ENCODE results near the gene CACNA1I. TPM values are rescaled to one million over a fixed set of nuclear protein-coding genes. Genes with fewer than 3 reads are reported as not detected.

The CACNA1I gene
- total and polyA plus RNA-seq, 5 donors from 2014 or later: 0.06 to 10.6 (median 0.32) TPM

DNA sequence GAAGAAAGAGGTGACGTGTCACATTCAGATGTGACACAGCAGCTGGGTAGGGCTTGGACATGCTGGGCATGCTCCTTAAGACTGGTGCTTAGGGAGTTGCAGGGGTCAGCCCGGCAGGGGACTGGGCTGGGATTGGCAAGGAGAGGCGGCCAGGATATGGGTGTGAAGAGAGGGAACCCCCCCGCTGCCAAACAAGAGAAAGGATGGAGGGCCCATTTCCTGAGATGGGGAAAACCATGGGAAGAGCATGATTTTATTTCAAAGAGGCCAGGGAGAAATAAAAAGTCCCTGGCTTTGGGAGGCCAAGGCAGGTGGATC is 44.9 kb upstream of the CACNA1I start:
- ATAC-seq (ENCODE audit: low read depth in 2 of 2) (no peak), DNase-seq (no peak)
- Mint-ChIP-seq H3K9me3 (peaks cover 0 to 7% (median 0%) of the 10 kb centered on the region in 7 donors), H3K4me1 (peaks cover 6 to 88% (median 55%) of the 10 kb centered on the region in 4 donors), H3K27ac (peak overlapping the region; percentile 58 to 72 (median 72)), H3K4me3 (peak overlapping the region; percentile 48 to 64 (median 59)), H3K27me3 (no peaks in the 10 kb centered on the region), H3K36me3 (peaks cover 21% of the 10 kb centered on the region)
- peaks cover 45% of the 10 kb centered on the region for H3K36me3 ChIP-seq (ENCODE audit: control insufficient read depth, insufficient read depth, low read length)
- no peaks in the 10 kb centered on the region for H3K9me3 ChIP-seq (ENCODE audit: control insufficient read depth in 2 of 2, low read length in 2 of 2)
- no peak overlapping the region for H3K27ac ChIP-seq (ENCODE audit: insufficient read depth, low read length, poor library complexity, severe bottlenecking)
- no peak overlapping the region for H3K4me3 ChIP-seq (ENCODE audit: low read depth, low read length)
- no peaks in the 10 kb centered on the region for H3K27me3 ChIP-seq (ENCODE audit: control insufficient read depth, insufficient read depth, low read length)
- H3K4me1 ChIP-seq (ENCODE audit: control insufficient read depth, insufficient read depth, low read length, poor library complexity, severe bottlenecking): peaks cover 82% of the 10 kb centered on the region

- Mint-ChIP-seq H3K9me3 (peaks cover 0 to 5% (median 0%) of the 10 kb centered on the region in 7 donors), H3K4me3 (peak overlapping the region in 1 of 4 donors; percentile 45), H3K4me1 (peaks cover 6 to 92% (median 59%) of the 10 kb centered on the region in 4 donors), H3K27ac (peak overlapping the region; percentile 72 to 86 (median 85)), H3K36me3 (peaks cover 20% of the 10 kb centered on the region), H3K27me3 (no peaks in the 10 kb centered on the region)
- H3K9me3 ChIP-seq (ENCODE audit: control insufficient read depth in 2 of 2, low read length in 2 of 2): no peaks in the 10 kb centered on the region
- peaks cover 85% of the 10 kb centered on the region for H3K4me1 ChIP-seq (ENCODE audit: control insufficient read depth, insufficient read depth, low read length, poor library complexity, severe bottlenecking)
- H3K4me3 ChIP-seq (ENCODE audit: low read depth, low read length): no peak overlapping the region
- peak overlapping the region; percentile 38 for H3K27ac ChIP-seq (ENCODE audit: insufficient read depth, low read length, poor library complexity, severe bottlenecking)
- DNase-seq: peak in 1 of 3 donors; percentile 64
- H3K27me3 ChIP-seq (ENCODE audit: control insufficient read depth, insufficient read depth, low read length): no peaks in the 10 kb centered on the region
- H3K36me3 ChIP-seq (ENCODE audit: control insufficient read depth, insufficient read depth, low read length): peaks cover 40% of the 10 kb centered on the region
- peak; percentile 8 to 9 for ATAC-seq (ENCODE audit: low read depth in 2 of 2)
These were observed 43.8 kb upstream of the CACNA1I start for GRCh38 chr22:39526736-39527171.

- DNase-seq (no peak), ATAC-seq (ENCODE audit: low read depth in 2 of 2) (no peak)
- Mint-ChIP-seq H3K9me3 (peaks cover 0 to 2% (median 0%) of the 10 kb centered on the region in 7 donors), H3K4me1 (peaks cover 1 to 90% (median 57%) of the 10 kb centered on the region in 4 donors), H3K27me3 (peaks cover 1% of the 10 kb centered on the region), H3K36me3 (peaks cover 16% of the 10 kb centered on the region), H3K4me3 (peak overlapping the region in 3 of 4 donors; percentile 1 to 45 (median 28)), H3K27ac (peak overlapping the region; percentile 85 to 95 (median 86))
- Histone ChIP-seq H3K9me3 (ENCODE audit: control insufficient read depth in 2 of 2, low read length in 2 of 2) (no peaks in the 10 kb centered on the region), H3K36me3 (ENCODE audit: control insufficient read depth, insufficient read depth, low read length) (peaks cover 34% of the 10 kb centered on the region), H3K4me3 (ENCODE audit: low read depth, low read length) (no peak overlapping the region), H3K27me3 (ENCODE audit: control insufficient read depth, insufficient read depth, low read length) (no peaks in the 10 kb centered on the region), H3K4me1 (ENCODE audit: control insufficient read depth, insufficient read depth, low read length, poor library complexity, severe bottlenecking) (peaks cover 83% of the 10 kb centered on the region), H3K27ac (ENCODE audit: insufficient read depth, low read length, poor library complexity, severe bottlenecking) (no peak overlapping the region)
These were observed 43.0 kb upstream of the CACNA1I start for GRCh38 chr22:39527481-39527961.

- H3K27me3 Mint-ChIP-seq: peaks cover 5% of the 10 kb centered on the region
- Histone ChIP-seq H3K27ac (ENCODE audit: insufficient read depth, low read length, poor library complexity, severe bottlenecking) (no peak overlapping the region), H3K9me3 (ENCODE audit: control insufficient read depth in 2 of 2, low read length in 2 of 2) (no peaks in the 10 kb centered on the region), H3K4me3 (ENCODE audit: low read depth, low read length) (no peak overlapping the region), H3K4me1 (ENCODE audit: control insufficient read depth, insufficient read depth, low read length, poor library complexity, severe bottlenecking) (peaks cover 79% of the 10 kb centered on the region), H3K36me3 (ENCODE audit: control insufficient read depth, insufficient read depth, low read length) (peaks cover 28% of the 10 kb centered on the region), H3K27me3 (ENCODE audit: control insufficient read depth, insufficient read depth, low read length) (no peaks in the 10 kb centered on the region)
- DNase-seq (no peak), ATAC-seq (ENCODE audit: low read depth in 2 of 2) (no peak)
- peaks cover 0 to 2% (median 0%) of the 10 kb centered on the region in 7 donors for H3K9me3 Mint-ChIP-seq
- H3K4me3 Mint-ChIP-seq: peak overlapping the region; percentile 15 to 68 (median 36)
- H3K27ac Mint-ChIP-seq: peak overlapping the region in 1 of 3 donors; percentile 55
- H3K4me1 Mint-ChIP-seq: peaks cover 0 to 88% (median 54%) of the 10 kb centered on the region in 4 donors
- H3K36me3 Mint-ChIP-seq: peaks cover 13% of the 10 kb centered on the region
These were observed 42.4 kb upstream of the CACNA1I start for GRCh38 chr22:39528080-39528661.

GRCh38 chr22:39528681-39529486 is 41.7 kb upstream of the CACNA1I start:
- peaks cover 24% of the 10 kb centered on the region for H3K36me3 ChIP-seq (ENCODE audit: control insufficient read depth, insufficient read depth, low read length)
- H3K9me3 ChIP-seq (ENCODE audit: control insufficient read depth in 2 of 2, low read length in 2 of 2): no peaks in the 10 kb centered on the region
- DNase-seq (peak; percentile 87 to 97 (median 93)), ATAC-seq (ENCODE audit: low read depth in 2 of 2) (peak; percentile 53 to 54)
- H3K4me1 ChIP-seq (ENCODE audit: control insufficient read depth, insufficient read depth, low read length, poor library complexity, severe bottlenecking): peaks cover 72% of the 10 kb centered on the region
- peak overlapping the region; percentile 32 to 83 (median 78) for H3K27ac Mint-ChIP-seq
- H3K27ac ChIP-seq (ENCODE audit: insufficient read depth, low read length, poor library complexity, severe bottlenecking): peak overlapping the region; percentile 55
- H3K4me3 Mint-ChIP-seq: peak overlapping the region; percentile 74 to 89 (median 86)
- peaks cover 7% of the 10 kb centered on the region for H3K27me3 Mint-ChIP-seq
- H3K9me3 Mint-ChIP-seq: peaks cover 0 to 2% (median 0%) of the 10 kb centered on the region in 7 donors
- H3K36me3 Mint-ChIP-seq: peaks cover 13% of the 10 kb centered on the region
- peaks cover 0 to 84% (median 51%) of the 10 kb centered on the region in 4 donors for H3K4me1 Mint-ChIP-seq
- H3K27me3 ChIP-seq (ENCODE audit: control insufficient read depth, insufficient read depth, low read length): no peaks in the 10 kb centered on the region
- peak overlapping the region; percentile 62 for H3K4me3 ChIP-seq (ENCODE audit: low read depth, low read length)

- DNase-seq (no peak), ATAC-seq (ENCODE audit: low read depth in 2 of 2) (no peak)
- Mint-ChIP-seq H3K27ac (peak overlapping the region in 1 of 3 donors; percentile 32), H3K9me3 (peaks cover 0 to 2% (median 0%) of the 10 kb centered on the region in 7 donors), H3K4me1 (peaks cover 0 to 82% (median 48%) of the 10 kb centered on the region in 4 donors), H3K4me3 (peak overlapping the region; percentile 74 to 89 (median 86)), H3K36me3 (peaks cover 13% of the 10 kb centered on the region), H3K27me3 (peaks cover 9% of the 10 kb centered on the region)
- Histone ChIP-seq H3K36me3 (ENCODE audit: control insufficient read depth, insufficient read depth, low read length) (peaks cover 18% of the 10 kb centered on the region), H3K27ac (ENCODE audit: insufficient read depth, low read length, poor library complexity, severe bottlenecking) (peak overlapping the region; percentile 55), H3K27me3 (ENCODE audit: control insufficient read depth, insufficient read depth, low read length) (no peaks in the 10 kb centered on the region), H3K4me3 (ENCODE audit: low read depth, low read length) (no peak overlapping the region), H3K4me1 (ENCODE audit: control insufficient read depth, insufficient read depth, low read length, poor library complexity, severe bottlenecking) (peaks cover 66% of the 10 kb centered on the region), H3K9me3 (ENCODE audit: control insufficient read depth in 2 of 2, low read length in 2 of 2) (no peaks in the 10 kb centered on the region)
These were observed 41.1 kb upstream of the CACNA1I start for GRCh38 chr22:39529487-39529851.

GRCh38 chr22:39530116-39530515 is 40.4 kb upstream of the CACNA1I start:
- peaks cover 0 to 76% (median 45%) of the 10 kb centered on the region in 4 donors for H3K4me1 Mint-ChIP-seq
- ATAC-seq (ENCODE audit: low read depth in 2 of 2) (no peak), DNase-seq (no peak)
- H3K27me3 Mint-ChIP-seq: peaks cover 9% of the 10 kb centered on the region
- no peak overlapping the region for H3K27ac ChIP-seq (ENCODE audit: insufficient read depth, low read length, poor library complexity, severe bottlenecking)
- no peaks in the 10 kb centered on the region for H3K9me3 ChIP-seq (ENCODE audit: control insufficient read depth in 2 of 2, low read length in 2 of 2)
- H3K27ac Mint-ChIP-seq: peak overlapping the region in 1 of 3 donors; percentile 41
- H3K9me3 Mint-ChIP-seq: peaks cover 0 to 2% (median 0%) of the 10 kb centered on the region in 7 donors
- H3K4me3 ChIP-seq (ENCODE audit: low read depth, low read length): no peak overlapping the region
- H3K36me3 Mint-ChIP-seq: peaks cover 13% of the 10 kb centered on the region
- H3K36me3 ChIP-seq (ENCODE audit: control insufficient read depth, insufficient read depth, low read length): peaks cover 14% of the 10 kb centered on the region
- H3K27me3 ChIP-seq (ENCODE audit: control insufficient read depth, insufficient read depth, low read length): no peaks in the 10 kb centered on the region
- peak overlapping the region in 3 of 4 donors; percentile 36 to 89 (median 83) for H3K4me3 Mint-ChIP-seq
- H3K4me1 ChIP-seq (ENCODE audit: control insufficient read depth, insufficient read depth, low read length, poor library complexity, severe bottlenecking): peaks cover 72% of the 10 kb centered on the region

Data from CD4-positive, CD25-positive, alpha-beta regulatory T cell (primary cell).